Astrocyte of the cerebellum (primary cell): ENCODE measurements around the gene LRRFIP2.
A peak's percentile ranks its signal among the peaks of the same experiment; 100 is the strongest.

Experiments
- DNase-seq: peaks from one replicate; pipeline ENCODE4 v3.0.0-alpha.2; 2011; ENCODE audit warnings: low read depth
- H3K4me3 ChIP-seq: 2 replicates; pipeline ENCODE4 v1.5.1; 2011; ENCODE audit warnings: mild to moderate bottlenecking, low read depth, low read length, moderate library complexity
- in situ Hi-C: cut with HindIII; loops from 2 replicates; pipeline ENCODE4 v1.10.0; 2017; ENCODE audit warnings: low sequenced_read_pairs
- TF ChIP-seq, protein P1 (sequence below): IDR thresholded peaks from 2 replicates; pipeline ENCODE4 v1.5.1; 2012; ENCODE audit warnings: low read length, low read depth, moderate library complexity, mild to moderate bottlenecking; ENCODE audit errors: missing control alignments

LRRFIP2 gene

DNA sequence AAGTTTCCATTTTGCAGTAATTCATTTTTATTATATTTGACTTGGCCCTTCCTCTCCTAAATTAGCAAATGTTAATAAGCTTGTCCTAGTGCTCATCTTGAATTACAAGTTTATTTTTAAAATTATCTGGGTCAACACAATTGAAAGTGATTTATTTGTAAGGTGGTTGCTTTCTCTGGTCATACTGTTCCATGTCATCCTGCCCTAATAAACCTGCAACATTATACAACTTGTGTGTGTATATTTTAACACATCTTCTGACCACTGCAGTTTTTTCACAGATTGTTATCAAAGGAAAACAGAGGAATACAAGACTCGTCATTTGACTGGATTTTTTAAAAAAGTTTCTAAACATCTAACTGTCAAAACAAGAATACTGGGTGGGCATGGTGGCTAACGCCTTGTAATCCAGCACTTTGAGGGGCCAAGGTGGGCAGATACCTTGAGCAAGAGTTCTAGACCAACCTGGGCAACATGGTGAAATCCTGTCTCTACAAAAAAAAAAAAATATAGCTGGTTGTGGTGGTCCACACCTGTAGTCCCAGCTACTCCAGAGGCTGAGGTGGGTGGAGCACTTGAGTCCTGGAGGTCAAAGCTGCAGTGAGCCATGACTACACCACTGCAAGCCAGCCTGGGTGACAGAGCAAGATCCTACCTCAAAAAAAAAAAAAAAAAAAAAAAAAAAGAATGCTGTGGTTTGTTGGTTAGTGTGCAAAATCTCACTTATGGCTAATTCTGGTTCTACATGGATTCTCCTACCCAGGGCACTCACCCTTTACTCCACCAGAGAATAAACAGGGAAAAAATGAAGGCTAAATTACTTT, 5.0 kb upstream of the LRRFIP2 start:
- in situ Hi-C loops, result no loop called here
- TF ChIP-seq, protein P1, sequence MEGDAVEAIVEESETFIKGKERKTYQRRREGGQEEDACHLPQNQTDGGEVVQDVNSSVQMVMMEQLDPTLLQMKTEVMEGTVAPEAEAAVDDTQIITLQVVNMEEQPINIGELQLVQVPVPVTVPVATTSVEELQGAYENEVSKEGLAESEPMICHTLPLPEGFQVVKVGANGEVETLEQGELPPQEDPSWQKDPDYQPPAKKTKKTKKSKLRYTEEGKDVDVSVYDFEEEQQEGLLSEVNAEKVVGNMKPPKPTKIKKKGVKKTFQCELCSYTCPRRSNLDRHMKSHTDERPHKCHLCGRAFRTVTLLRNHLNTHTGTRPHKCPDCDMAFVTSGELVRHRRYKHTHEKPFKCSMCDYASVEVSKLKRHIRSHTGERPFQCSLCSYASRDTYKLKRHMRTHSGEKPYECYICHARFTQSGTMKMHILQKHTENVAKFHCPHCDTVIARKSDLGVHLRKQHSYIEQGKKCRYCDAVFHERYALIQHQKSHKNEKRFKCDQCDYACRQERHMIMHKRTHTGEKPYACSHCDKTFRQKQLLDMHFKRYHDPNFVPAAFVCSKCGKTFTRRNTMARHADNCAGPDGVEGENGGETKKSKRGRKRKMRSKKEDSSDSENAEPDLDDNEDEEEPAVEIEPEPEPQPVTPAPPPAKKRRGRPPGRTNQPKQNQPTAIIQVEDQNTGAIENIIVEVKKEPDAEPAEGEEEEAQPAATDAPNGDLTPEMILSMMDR, result no peak
- no peak for DNase-seq
- H3K4me3 ChIP-seq, result no peak overlapping the region

- in situ Hi-C loops, result no loop called here
- H3K4me3 ChIP-seq, result peak overlapping the region; percentile 93
- TF ChIP-seq, protein P1, result no peak
- no peak for DNase-seq
These were observed 576 bp downstream of the LRRFIP2 start for GRCh38 chr3:37173806-37174205.

GRCh38 chr3:37171144-37171543, 3.2 kb downstream of the LRRFIP2 start:
- TF ChIP-seq, protein P1, result no peak
- H3K4me3 ChIP-seq, result no peak overlapping the region
- in situ Hi-C loops, result no loop called here
- DNase-seq, result no peak

DNA sequence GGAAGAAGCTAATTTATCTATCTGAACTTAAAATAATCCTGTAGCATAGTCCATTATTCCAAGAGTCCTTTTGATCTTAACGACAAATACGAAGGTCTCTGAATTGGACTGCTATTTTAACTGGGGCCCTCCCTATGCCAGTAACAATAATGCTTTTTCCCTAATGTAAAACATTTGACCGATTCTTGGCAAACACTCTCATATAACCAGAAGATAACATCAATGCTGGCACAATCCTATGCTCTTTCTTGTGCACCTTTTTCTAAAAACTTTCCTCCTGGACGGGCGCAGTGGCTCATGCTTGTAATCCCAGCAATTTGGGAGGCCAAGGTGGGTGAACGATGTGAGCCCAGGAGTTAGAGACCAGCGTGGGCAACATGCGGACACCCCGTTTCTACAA, 3.9 kb downstream of the LRRFIP2 start:
- no peak for DNase-seq
- no peak overlapping the region for H3K4me3 ChIP-seq
- TF ChIP-seq, protein P1, result no peak
- in situ Hi-C loops, result no loop called here

DNA sequence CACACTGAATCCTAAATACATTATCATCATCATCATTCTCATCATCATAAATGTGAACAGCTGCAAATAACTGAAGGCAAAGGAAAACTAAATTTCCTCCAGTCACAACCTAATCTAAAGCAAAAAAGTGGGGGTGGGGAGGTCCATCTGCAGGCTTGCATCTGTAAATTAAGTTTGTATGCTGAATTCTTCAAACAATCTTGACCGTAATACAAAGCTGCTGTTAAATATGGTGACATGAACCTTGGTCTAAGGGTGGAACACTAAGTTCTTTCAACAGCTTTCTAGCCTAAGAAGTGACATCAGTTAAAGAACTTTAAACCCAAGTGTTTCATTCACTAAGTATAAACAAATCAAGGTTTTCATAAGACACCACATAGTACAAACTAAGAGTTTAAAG, 4.3 kb downstream of the LRRFIP2 start:
- DNase-seq, result no peak
- H3K4me3 ChIP-seq, result no peak overlapping the region
- in situ Hi-C loops, result no loop called here
- TF ChIP-seq, protein P1, result no peak

DNA sequence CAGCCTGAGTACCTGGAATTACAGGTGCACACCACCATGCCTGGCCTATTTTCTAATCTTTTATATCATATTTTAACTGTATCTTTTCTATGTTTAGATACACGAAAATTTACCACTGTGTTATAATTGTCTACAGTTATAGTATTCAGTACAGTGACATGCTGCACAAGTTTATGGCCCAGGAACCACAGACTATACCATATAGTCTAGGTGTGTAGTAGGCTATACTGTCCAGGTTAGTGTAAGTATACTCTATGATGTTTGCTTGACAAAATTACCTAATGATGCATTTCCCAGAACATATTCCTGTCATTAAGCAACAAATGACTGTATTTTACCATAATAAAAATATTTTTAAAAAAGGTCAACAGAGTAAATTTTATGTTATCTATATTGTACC, 5.5 kb downstream of the LRRFIP2 start:
- TF ChIP-seq, protein P1, result no peak
- H3K4me3 ChIP-seq, result no peak overlapping the region
- in situ Hi-C loops, result no loop called here
- no peak for DNase-seq
